Thyroid gland (tissue), 4 donors: Measurements from ENCODE around the gene MYOF.

Experiments used
- CTCF ChIP-seq, 6 experiments: fragments of 200-600 bp in 3 of 6; fragments of 450-650 bp in 3 of 6; sonication (generic) in 3 of 6; IDR thresholded peaks; one replicate each; pipeline ENCODE4 v1.5.1; 2016 to 2019; ENCODE audit warnings: antibody characterized with exemption in 6 of 6, mild to moderate bottlenecking in 2 of 6, inconsistent platforms in 1 of 6, moderate library complexity in 1 of 6
- POLR2A ChIP-seq, 2 donors: fragments of 450-650 bp; IDR thresholded peaks; one replicate each; pipeline ENCODE4 v1.6.1; 2017; ENCODE audit warnings: antibody characterized with exemption in 2 of 2, mild to moderate bottlenecking in 2 of 2, moderate library complexity in 1 of 2

- TF ChIP-seq POLR2A (IDR thresholded peaks at IDR 0.05) (no peak), CTCF (IDR thresholded peaks at IDR 0.05) (no peak)
Measured at GRCh38 chr10:93468461-93469213, 13.5 kb downstream of the MYOF start.
